ENCODE data around the gene ALDOC.

ALDOC gene

DNA sequence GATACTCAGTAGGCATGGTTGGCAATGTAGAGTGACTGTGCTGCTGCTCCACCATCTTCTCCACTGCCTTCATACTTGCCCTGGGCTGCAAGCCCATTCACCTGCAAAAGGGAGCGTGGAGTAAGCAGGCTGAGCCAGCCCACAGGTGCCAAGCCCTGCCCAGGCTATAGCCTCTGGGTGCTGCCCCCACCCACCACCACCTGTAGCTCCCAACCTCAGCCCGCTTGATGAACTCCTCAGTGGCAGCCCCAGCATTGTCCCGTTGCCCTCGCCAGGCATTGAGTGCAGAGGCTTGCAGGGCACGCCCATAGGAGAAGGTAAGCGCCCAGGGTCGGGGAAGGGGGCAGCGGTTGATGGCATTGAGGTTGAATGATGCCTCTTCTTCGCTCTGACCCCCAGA, 3.2 kb downstream of the ALDOC start:
- H3K4me1 Mint-ChIP-seq: peaks cover 70% of the 10 kb centered on the region
- ATAC-seq (no peak), DNase-seq (no peak)
- H3K4me3 Mint-ChIP-seq: no peak overlapping the region
- H3K9me3 Mint-ChIP-seq: no peaks in the 10 kb centered on the region
- no peak overlapping the region for H3K27ac Mint-ChIP-seq
- H3K27me3 Mint-ChIP-seq: no peaks in the 10 kb centered on the region

DNA sequence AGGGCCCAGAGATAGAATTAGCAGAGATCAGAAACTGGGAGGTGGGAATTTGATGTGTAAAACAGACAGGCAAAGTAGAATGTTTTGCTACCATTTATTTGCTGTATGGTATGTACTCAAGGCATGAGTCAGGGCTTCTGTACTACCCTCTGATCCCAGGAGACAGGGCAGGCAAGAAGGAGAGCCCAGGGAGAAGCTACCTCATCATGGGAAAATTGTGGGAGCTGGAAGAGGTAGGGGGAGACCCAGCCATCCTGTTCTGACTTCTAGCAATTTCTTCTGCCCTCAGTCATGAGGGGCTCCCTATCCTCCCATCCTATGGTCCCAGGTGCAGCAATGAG, 3.7 kb downstream of the ALDOC start:
- no peak overlapping the region for H3K27ac Mint-ChIP-seq
- H3K27me3 Mint-ChIP-seq: no peaks in the 10 kb centered on the region
- DNase-seq (no peak), ATAC-seq (no peak)
- H3K4me3 Mint-ChIP-seq: no peak overlapping the region
- no peaks in the 10 kb centered on the region for H3K9me3 Mint-ChIP-seq
- H3K4me1 Mint-ChIP-seq: peaks cover 75% of the 10 kb centered on the region

DNA sequence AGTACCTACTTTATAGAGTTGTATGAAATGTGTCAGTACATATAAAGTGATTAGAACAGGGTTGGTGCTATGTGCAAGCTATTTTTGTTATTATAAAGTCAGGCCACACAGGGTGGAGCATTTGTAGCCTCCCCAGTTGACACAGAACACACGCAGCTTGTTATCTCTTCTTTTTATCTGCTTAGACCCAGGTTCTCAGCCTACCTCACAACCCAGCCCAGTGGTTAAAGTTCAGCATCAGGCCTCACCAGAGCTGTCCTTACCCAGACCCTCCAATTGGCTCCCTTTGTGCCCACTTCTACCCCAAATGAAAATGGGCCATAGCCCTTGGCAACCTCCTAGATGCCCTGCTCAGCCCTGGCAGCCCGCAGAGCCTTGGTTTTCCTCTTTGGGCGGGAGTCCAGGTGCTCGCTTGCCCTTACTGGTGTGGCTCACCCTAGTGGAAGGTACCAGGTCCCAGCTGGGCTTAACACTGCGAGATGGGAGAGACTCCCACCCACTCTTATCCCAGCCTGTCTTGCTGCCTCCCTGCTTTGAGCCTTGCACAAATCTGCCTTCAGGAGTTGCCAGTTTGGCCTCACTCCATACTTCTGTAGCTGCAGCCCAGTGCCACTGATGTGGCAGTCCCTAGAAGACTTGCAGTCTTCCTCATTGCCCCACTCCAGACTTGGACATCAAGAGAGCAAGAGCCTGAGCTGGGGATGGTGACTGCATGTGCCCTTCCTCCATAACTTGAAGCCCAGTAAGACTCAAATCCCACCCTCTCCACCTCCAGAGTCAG, 4.2 kb downstream of the ALDOC start:
- no peak for DNase-seq
- peaks cover 80% of the 10 kb centered on the region for H3K4me1 Mint-ChIP-seq
- peak overlapping the region in 1 of 2 donors; percentile 50 for H3K27ac Mint-ChIP-seq
- no peaks in the 10 kb centered on the region for H3K9me3 Mint-ChIP-seq
- ATAC-seq: no peak
- no peaks in the 10 kb centered on the region for H3K27me3 Mint-ChIP-seq
- H3K4me3 Mint-ChIP-seq: peak overlapping the region; percentile 95 to 96

DNA sequence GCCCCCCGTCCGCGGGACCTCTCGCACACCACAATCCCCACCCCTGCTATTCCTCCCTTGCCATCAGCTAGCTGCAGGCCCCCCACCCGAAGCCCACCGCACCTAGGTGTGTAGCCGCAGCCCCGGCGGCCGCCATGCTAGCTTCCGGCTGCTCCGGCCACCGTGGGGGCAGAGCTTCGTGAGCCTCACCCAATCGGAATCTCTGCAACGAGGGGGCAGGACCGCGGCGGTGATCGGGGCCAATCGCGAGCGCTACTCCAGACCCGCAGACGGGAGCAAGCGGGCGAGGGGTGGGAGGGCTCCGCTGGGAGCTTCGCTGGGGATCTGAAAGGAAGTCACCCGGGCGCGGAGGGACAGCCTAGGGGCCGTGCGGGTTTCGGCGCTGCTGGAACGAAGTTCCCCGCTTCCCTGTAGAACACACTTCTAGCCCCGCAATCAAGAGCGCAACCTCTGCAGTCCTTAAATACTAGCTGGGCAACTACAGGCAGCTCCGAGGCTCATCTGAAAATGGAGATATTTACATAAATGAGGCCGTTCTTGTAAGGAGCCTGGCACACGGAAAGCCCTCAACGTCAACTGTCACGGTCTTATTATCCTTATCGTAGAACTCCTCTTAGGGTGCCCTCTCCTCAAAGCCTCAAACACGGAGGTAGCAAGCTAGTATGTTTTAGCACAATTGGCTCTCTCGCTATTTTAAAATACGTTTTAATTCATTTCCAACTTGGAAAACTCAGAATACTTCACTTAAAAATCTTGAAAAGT, 5.2 kb downstream of the ALDOC start, which contains the start of gene PIGS:
Gene PIGS, minus strand, starts transcription at position 164 of the 762 bp plus-strand sequence. Its CDS starts 28 bp downstream, at position 136.
- peak; percentile 99 for ATAC-seq
- Mint-ChIP-seq H3K4me1 (peaks cover 79% of the 10 kb centered on the region), H3K9me3 (no peaks in the 10 kb centered on the region), H3K27me3 (no peaks in the 10 kb centered on the region), H3K4me3 (peak within 1 kb of the TSS; percentile 95 to 96), H3K27ac (peak within 1 kb of the TSS; percentile 94 to 97)
- peak; percentile 90 to 92 for DNase-seq

DNA sequence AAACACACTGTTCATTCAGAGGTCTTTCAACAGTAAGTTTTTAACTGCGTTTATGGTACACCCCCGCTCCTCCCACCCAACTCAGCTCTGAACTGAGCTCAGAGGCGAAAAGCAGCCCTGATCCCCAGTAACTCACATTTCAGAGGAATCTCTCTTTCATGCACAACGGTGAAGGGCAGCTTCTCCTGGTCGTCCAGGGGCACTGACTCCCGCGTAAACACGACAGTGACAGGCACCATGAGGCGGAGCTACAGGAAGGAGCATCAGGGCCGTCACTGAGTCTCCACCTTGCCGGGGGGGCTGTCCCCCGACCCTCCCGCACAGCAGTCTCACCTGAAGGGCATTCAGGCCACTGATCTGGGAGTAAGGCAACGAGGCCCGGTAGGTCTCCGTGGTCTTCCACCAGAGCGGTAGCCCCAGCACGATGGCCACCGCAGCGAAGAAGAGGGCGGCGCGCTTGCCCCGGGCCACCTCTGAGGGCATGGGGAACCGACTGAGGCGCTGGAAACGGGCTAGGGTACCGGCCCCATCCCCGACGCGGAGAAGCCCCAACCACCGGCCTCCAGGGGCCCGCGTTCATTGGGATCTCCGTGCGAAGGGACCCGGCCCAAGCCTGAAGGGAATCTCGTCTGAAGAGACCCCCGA, 5.9 kb downstream of the ALDOC start:
- Mint-ChIP-seq H3K27me3 (no peaks in the 10 kb centered on the region), H3K4me3 (peak overlapping the region; percentile 95 to 96), H3K9me3 (no peaks in the 10 kb centered on the region), H3K27ac (peak overlapping the region; percentile 94 to 97), H3K4me1 (peaks cover 72% of the 10 kb centered on the region)
- DNase-seq: peak in 1 of 2 donors; percentile 49
- peak; percentile 63 for ATAC-seq

DNA sequence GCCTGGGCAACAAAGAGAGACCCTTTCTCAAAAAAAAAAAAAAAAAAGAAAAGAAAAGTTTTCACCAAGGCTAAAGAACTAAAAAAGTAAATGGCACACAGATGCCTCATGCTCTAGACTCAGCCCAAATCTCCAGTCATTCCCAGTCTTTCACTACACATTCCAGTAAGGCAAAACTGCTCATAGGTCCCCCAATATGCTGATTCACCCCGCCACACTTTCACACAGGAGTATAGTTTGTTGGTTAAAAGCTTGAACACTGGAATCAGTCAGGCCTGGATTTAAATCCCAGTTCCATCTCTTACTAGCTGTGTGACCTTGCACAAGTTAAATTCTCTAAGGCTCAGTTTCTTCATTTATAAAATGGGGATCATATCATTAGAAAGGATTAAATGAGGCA, 7.2 kb downstream of the ALDOC start:
- H3K4me3 Mint-ChIP-seq: peak overlapping the region in 1 of 2 donors; percentile 95
- H3K9me3 Mint-ChIP-seq: no peaks in the 10 kb centered on the region
- H3K27ac Mint-ChIP-seq: no peak overlapping the region
- H3K27me3 Mint-ChIP-seq: no peaks in the 10 kb centered on the region
- no peak for ATAC-seq
- H3K4me1 Mint-ChIP-seq: peaks cover 65% of the 10 kb centered on the region
- no peak for DNase-seq

DNA sequence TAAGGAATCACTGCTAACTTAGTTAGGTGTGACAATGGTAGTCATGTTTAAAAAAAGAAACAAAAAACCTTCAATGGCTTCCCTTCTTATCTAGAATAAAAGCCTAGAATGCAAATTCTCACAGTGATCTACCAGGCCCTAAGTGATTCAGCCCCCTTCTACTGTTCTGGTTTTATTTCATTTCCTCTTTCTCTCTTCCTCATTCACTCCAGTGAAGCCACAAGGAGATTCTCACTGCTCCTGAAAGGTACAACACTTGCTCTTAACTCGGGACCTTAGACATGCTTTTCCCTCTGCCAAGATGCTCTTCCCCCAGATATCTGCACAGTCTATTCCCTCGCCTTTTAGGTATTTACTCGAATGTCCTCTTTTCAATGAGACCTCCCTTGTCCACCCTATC, 9.1 kb downstream of the ALDOC start:
- H3K4me1 Mint-ChIP-seq: peaks cover 50% of the 10 kb centered on the region
- H3K27ac Mint-ChIP-seq: no peak overlapping the region
- ATAC-seq (no peak), DNase-seq (no peak)
- no peaks in the 10 kb centered on the region for H3K27me3 Mint-ChIP-seq
- H3K9me3 Mint-ChIP-seq: no peaks in the 10 kb centered on the region
- no peak overlapping the region for H3K4me3 Mint-ChIP-seq

DNA sequence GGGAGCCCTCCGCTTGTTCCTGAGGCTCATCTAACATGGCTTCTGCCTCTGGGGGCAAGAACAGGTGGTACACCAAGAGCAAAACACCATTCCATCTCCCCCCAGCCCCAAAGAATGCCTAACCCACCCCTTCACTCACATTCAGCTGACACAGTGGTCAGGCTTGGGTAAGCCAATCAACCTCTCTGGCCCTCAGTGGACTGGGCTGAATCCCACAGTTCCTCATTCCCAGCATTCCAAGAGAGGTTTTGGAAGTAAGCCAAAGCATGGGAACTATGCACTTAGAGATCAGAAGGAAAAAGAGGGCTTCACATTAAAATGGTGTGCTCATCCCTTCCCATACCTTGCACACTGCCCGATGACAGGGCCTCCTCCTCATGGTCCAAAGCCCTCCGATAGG, 13.2 kb downstream of the ALDOC start:
- Mint-ChIP-seq H3K4me3 (no peak overlapping the region), H3K27ac (no peak overlapping the region), H3K27me3 (no peaks in the 10 kb centered on the region), H3K4me1 (peaks cover 23% of the 10 kb centered on the region), H3K9me3 (no peaks in the 10 kb centered on the region)
- ATAC-seq: no peak
- no peak for DNase-seq

DNA sequence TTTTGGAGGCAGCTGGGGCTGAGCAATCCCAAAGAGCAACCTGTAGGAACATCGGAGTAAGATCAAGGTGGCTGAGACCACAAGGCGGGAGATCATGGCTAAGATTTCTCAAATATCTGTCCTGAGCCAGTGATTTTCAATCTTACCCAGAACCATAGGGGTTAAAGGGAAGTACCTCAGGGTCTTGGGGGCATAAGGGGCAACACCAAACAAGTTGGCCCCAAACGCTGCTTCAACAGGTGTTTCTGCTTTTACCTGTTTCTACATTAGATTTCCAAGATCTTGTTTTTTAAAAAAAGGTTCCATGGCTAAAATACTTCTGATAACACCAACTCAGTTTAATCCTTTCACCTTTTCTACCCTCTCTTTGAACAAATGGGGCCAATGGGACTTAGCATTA, 21.7 kb downstream of the ALDOC start:
- Mint-ChIP-seq H3K9me3 (no peaks in the 10 kb centered on the region), H3K27ac (no peak overlapping the region), H3K27me3 (no peaks in the 10 kb centered on the region), H3K4me3 (no peak overlapping the region), H3K4me1 (peaks cover 37% of the 10 kb centered on the region)
- DNase-seq (no peak), ATAC-seq (no peak)

DNA sequence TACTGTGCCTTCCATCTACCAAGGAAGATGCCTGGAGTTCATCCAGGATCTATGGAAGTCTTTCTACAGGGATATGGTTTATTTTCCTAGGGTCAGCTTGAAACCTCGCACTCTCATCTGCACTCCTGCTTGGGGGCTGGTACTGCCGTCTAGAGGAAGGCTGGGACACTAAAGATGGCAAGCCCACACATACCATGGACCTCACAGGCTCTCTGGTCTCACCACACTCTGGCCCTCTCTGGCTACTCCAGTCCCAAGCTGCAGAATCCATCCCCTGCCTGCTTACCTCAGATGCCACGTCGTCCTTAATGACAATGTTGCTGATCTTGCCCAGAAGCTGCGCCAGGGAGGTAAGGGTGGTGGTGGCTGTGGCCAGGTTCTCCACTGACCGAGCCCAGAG, 22.1 kb downstream of the ALDOC start:
- Mint-ChIP-seq H3K4me3 (no peak overlapping the region), H3K9me3 (no peaks in the 10 kb centered on the region), H3K27me3 (no peaks in the 10 kb centered on the region), H3K27ac (no peak overlapping the region), H3K4me1 (peaks cover 41% of the 10 kb centered on the region)
- ATAC-seq (no peak), DNase-seq (no peak)

DNA sequence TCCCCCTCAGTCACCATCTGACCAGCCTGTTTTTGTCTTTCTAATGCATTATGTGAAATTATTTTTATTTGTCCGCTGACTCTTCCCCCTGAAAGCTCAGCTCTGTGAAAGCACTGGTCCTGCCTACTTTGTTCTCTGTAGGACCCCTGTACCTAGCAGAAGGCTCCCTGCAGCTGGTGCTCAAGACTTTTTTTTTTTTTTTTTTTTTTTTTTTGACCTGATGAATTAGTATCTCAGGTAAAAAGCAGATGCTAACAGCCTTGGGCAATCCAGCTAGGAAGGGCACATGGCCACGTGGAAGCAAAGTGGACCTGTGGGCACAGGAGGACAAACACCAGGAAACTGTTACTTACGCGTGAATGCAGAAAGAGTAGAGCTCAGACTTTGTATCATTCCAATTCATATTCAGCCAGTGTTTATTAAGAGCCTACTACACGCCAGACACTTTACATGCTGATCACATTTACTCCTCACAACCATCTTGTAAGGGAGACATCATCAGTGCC, 23.6 kb downstream of the ALDOC start:
- Mint-ChIP-seq H3K4me3 (peak overlapping the region; percentile 83 to 96), H3K27me3 (no peaks in the 10 kb centered on the region), H3K4me1 (peaks cover 56% of the 10 kb centered on the region), H3K27ac (peak overlapping the region; percentile 16 to 63), H3K9me3 (no peaks in the 10 kb centered on the region)
- ATAC-seq (no peak), DNase-seq (no peak)

DNA sequence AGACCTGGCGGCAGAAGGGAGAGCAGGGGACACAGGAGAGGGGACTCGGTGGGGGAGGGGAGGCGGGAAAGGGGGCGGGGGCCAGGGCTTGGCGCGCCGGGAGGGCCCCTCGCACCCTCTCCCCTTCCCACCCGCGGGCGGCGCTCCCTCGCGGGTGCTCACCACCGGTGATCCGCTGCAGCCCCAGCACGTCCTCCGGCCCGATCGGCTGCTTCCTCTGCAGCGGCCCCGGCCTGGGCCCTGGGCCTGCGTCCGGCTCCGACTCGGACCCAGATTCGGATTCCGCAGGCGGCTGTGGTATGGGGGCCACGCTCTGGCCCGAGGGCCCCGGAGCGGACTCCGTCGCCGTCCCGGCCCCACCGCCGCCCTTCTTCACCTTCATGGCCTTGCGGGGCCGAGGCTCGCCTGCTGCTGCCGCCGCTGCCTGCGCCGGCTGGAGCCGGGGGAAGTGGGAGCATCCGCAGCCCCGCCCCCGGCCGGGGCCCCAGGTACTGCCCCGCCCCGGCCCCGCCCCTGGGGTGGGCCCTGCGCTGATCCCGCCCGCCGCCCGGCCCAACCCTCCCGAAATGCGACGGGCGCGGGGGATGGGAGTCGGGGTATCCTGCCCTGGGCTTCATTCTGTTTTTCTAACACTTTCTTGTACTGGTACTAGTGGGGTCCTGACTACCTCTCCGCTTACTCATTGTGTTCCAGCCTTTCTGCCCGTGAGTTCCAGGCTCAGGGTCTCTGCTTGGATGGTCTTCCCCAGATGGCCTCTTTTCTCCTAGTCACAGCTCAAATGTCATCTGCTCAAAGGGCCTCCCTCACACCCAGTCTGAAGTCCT, 24.3 kb downstream of the ALDOC start, which contains the start of gene UNC119:
Gene UNC119, minus strand, starts transcription at position 449 of the 824 bp plus-strand sequence. Its CDS starts 67 bp downstream, at position 382.
- H3K27ac Mint-ChIP-seq: peak within 1 kb of the TSS; percentile 89 to 97
- peak within 1 kb of the TSS; percentile 86 to 96 for H3K4me3 Mint-ChIP-seq
- peaks cover 63% of the 10 kb centered on the region for H3K4me1 Mint-ChIP-seq
- ATAC-seq (peak; percentile 81), DNase-seq (peak; percentile 74 to 76)
- no peaks in the 10 kb centered on the region for H3K27me3 Mint-ChIP-seq
- no peaks in the 10 kb centered on the region for H3K9me3 Mint-ChIP-seq

DNA sequence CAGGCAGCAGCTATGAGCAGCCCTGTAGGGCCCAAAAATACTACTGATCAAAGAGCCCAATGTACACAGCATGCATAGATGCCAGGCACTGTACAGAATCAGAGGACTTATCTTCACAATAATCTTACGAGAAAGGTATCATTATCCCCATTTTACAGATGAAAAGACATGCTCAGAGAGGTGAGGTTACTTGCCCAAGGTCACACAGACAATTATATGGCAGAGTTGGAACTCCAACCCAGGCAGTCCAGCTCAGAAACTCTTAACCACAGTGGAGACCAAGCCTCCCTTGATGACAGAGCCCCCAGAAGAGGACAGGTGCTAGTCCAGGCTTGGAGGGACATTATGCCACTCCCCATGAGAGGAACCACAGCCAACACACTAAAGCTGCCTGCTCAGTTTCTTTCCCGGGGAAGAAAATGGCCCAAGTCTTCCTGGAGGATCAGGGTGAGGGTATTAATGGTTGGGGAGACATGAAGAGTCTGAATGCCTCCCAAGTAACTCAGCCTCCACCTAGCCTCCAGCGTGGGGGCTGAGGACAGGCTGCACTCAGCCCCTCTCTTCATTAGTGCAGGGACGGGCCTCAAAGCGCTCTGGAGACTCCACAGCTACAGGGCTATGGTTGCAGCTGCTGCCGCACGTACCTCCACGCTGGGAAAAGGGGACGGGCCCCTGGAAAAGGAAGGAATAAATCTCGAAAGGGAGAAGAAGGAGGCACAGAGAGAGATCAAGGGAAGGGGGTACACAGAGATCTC, 25.1 kb downstream of the ALDOC start:
- no peaks in the 10 kb centered on the region for H3K9me3 Mint-ChIP-seq
- no peaks in the 10 kb centered on the region for H3K27me3 Mint-ChIP-seq
- no peak for DNase-seq
- H3K27ac Mint-ChIP-seq: peak overlapping the region; percentile 89 to 97
- ATAC-seq: no peak
- peak overlapping the region; percentile 86 to 96 for H3K4me3 Mint-ChIP-seq
- H3K4me1 Mint-ChIP-seq: peaks cover 66% of the 10 kb centered on the region

DNA sequence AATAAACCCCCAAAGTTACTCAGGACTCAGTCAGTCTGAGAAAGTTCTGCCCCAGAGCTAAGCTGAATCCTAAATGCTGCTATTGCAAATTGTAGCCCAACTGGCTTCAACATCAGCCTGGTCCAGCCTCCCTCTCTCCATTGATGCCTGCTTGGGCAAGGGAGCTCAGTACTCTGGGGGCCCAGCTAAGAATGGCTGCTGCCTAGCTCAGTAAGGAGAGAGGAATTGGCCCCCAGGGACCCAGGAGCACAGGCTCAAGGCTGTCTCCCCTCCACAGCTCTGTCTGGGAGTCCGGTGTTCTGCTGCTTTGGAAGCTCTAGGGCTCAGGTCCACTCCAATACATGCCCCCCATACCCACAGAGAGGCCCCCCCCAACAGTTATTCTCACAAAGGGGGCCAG, 25.8 kb downstream of the ALDOC start:
- peaks cover 66% of the 10 kb centered on the region for H3K4me1 Mint-ChIP-seq
- ATAC-seq: no peak
- peak overlapping the region; percentile 86 to 96 for H3K4me3 Mint-ChIP-seq

More for the DNA sequence above, 25.8 kb downstream of the ALDOC start:
- no peak for DNase-seq
- Mint-ChIP-seq H3K9me3 (no peaks in the 10 kb centered on the region), H3K27ac (no peak overlapping the region), H3K27me3 (no peaks in the 10 kb centered on the region)

Measured in stimulated activated naive CD8-positive, alpha-beta T cell treated with anti-CD3 and anti-CD28 coated beads, Interleukin-15, amount 100 ng/mL, for 72 hours (primary cell).